Measurements from ENCODE around the gene MAN1B1. TPM values are rescaled to one million over a fixed set of nuclear protein-coding genes. Genes with fewer than 3 reads are reported as not detected.
A peak's percentile ranks its signal among the peaks of the same experiment; 100 is the strongest.

Gene MAN1B1
- total RNA-seq, 1 donor from 2014 or later: 109 TPM

- Mint-ChIP-seq H3K9me3 (ENCODE audit: unreplicated experiment) (no peaks in the 10 kb centered on the region), H3K27me3 (ENCODE audit: unreplicated experiment) (no peaks in the 10 kb centered on the region), H3K36me3 (ENCODE audit: unreplicated experiment) (no peaks in the 10 kb centered on the region), H3K27ac (ENCODE audit: unreplicated experiment) (no peak overlapping the region), H3K4me1 (ENCODE audit: unreplicated experiment) (peaks cover 3% of the 10 kb centered on the region), H3K4me3 (ENCODE audit: unreplicated experiment) (no peak overlapping the region)
- DNase-seq (ENCODE audit: extremely low spot score, unreplicated experiment): no peak
- TF ChIP-seq, protein P1, sequence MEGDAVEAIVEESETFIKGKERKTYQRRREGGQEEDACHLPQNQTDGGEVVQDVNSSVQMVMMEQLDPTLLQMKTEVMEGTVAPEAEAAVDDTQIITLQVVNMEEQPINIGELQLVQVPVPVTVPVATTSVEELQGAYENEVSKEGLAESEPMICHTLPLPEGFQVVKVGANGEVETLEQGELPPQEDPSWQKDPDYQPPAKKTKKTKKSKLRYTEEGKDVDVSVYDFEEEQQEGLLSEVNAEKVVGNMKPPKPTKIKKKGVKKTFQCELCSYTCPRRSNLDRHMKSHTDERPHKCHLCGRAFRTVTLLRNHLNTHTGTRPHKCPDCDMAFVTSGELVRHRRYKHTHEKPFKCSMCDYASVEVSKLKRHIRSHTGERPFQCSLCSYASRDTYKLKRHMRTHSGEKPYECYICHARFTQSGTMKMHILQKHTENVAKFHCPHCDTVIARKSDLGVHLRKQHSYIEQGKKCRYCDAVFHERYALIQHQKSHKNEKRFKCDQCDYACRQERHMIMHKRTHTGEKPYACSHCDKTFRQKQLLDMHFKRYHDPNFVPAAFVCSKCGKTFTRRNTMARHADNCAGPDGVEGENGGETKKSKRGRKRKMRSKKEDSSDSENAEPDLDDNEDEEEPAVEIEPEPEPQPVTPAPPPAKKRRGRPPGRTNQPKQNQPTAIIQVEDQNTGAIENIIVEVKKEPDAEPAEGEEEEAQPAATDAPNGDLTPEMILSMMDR (IDR thresholded peaks at IDR 0.05): no peak
These were observed 23.3 kb upstream of the MAN1B1 start for GRCh38 chr9:137063311-137064026.

GRCh38 chr9:137064027-137064879 is 22.5 kb upstream of the MAN1B1 start:
- DNase-seq (ENCODE audit: extremely low spot score, unreplicated experiment): no peak
- Mint-ChIP-seq H3K4me1 (ENCODE audit: unreplicated experiment) (peaks cover 3% of the 10 kb centered on the region), H3K4me3 (ENCODE audit: unreplicated experiment) (no peak overlapping the region), H3K27ac (ENCODE audit: unreplicated experiment) (no peak overlapping the region), H3K9me3 (ENCODE audit: unreplicated experiment) (no peaks in the 10 kb centered on the region), H3K27me3 (ENCODE audit: unreplicated experiment) (no peaks in the 10 kb centered on the region), H3K36me3 (ENCODE audit: unreplicated experiment) (no peaks in the 10 kb centered on the region)
- TF ChIP-seq, protein P1 (IDR thresholded peaks at IDR 0.05): peak; percentile 91

GRCh38 chr9:137064880-137065164 is 22.0 kb upstream of the MAN1B1 start:
- no peak for DNase-seq (ENCODE audit: extremely low spot score, unreplicated experiment)
- no peaks in the 10 kb centered on the region for H3K9me3 Mint-ChIP-seq (ENCODE audit: unreplicated experiment)
- H3K4me3 Mint-ChIP-seq (ENCODE audit: unreplicated experiment): no peak overlapping the region
- peaks cover 3% of the 10 kb centered on the region for H3K4me1 Mint-ChIP-seq (ENCODE audit: unreplicated experiment)
- TF ChIP-seq, protein P1 (IDR thresholded peaks at IDR 0.05): no peak
- H3K36me3 Mint-ChIP-seq (ENCODE audit: unreplicated experiment): no peaks in the 10 kb centered on the region
- H3K27ac Mint-ChIP-seq (ENCODE audit: unreplicated experiment): no peak overlapping the region
- no peaks in the 10 kb centered on the region for H3K27me3 Mint-ChIP-seq (ENCODE audit: unreplicated experiment)

DNA sequence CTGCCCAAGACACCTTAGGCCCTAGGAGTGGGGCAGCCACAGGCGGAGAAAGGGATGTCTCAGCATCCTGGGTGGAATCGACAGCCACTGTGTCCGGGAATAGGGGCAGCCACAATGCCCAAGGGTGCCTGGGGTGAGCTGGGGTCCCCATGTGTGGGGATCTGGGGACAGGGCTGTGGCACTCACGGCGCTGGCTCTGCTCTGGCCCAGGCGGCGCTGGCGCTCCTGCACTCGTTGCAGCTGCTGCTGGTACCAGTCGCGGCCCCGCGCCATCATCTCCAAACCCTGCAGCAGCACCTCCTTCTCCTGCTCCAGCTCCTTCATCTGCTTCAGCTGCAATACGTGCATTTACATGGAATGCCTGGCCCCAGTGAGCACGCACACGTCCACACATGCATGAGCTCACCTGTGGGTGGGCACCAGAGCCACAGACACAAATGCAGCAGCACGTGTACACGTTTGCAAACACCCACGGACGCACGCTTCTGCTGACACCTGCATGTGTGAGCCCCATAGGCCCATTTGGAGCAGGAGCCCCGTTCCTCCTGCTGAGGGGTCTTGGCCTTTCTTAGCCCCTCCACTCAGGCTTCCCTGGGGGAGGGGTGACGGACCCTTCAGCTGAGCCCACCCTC is 21.3 kb upstream of the MAN1B1 start:
- TF ChIP-seq, protein P1 (IDR thresholded peaks at IDR 0.05): no peak
- Mint-ChIP-seq H3K27me3 (ENCODE audit: unreplicated experiment) (no peaks in the 10 kb centered on the region), H3K36me3 (ENCODE audit: unreplicated experiment) (no peaks in the 10 kb centered on the region), H3K4me3 (ENCODE audit: unreplicated experiment) (no peak overlapping the region), H3K27ac (ENCODE audit: unreplicated experiment) (no peak overlapping the region), H3K4me1 (ENCODE audit: unreplicated experiment) (peaks cover 4% of the 10 kb centered on the region), H3K9me3 (ENCODE audit: unreplicated experiment) (no peaks in the 10 kb centered on the region)
- no peak for DNase-seq (ENCODE audit: extremely low spot score, unreplicated experiment)
